CD4-positive, alpha-beta T cell treated with Interleukin-10 for 1 hour (primary cell): ENCODE data around the gene GPC6.
A peak's percentile ranks its signal among the peaks of the same experiment; 100 is the strongest.
"Not testable (repeated sequence)": the region's sequence is repeated elsewhere in the genome, so short reads cannot be mapped to it uniquely, and the experiment has no call there.

ENCODE experiments used
- DNase-seq: peaks from one replicate; pipeline ENCODE4 v3.0.0-alpha.2; 2020

The GPC6 gene

DNA sequence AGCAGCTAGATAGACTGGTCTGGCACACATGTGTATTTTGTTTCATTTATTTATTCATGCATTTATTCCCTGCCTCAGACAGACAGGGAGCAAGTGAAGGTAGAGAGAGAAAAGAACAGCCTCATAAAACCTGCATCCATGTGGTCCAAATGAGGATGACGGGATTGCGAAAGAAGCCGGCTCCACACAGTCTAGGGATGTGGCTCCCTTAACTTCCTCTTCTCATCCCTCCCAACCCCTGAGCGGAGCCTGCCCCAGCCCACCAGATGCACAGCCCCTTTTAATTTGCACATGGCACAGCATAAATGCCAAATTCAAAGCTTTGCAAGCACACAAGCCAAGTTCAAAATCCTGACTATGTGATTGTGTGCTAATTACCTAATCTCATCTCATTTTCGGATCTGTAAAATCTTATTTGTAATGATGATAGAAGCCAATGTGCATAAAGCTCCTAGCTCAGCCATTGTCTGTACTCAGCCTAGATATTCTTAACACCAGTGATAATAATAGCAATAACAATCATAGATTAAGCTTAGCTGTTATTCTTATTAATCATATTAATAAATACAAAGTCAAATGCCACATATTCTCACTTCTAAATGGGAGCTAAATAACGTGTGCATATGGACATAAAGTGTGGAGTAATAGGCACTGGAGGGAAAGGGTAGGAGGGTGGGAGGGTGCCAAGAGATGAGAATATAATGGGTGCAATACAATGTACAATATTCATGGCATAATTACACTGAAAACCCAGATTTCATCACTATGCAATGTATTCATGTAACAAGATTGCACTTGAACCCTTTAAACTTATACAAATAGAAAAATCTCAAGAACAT, 1096.5 kb downstream of the GPC6 start:
- DNase-seq = no peak

DNA sequence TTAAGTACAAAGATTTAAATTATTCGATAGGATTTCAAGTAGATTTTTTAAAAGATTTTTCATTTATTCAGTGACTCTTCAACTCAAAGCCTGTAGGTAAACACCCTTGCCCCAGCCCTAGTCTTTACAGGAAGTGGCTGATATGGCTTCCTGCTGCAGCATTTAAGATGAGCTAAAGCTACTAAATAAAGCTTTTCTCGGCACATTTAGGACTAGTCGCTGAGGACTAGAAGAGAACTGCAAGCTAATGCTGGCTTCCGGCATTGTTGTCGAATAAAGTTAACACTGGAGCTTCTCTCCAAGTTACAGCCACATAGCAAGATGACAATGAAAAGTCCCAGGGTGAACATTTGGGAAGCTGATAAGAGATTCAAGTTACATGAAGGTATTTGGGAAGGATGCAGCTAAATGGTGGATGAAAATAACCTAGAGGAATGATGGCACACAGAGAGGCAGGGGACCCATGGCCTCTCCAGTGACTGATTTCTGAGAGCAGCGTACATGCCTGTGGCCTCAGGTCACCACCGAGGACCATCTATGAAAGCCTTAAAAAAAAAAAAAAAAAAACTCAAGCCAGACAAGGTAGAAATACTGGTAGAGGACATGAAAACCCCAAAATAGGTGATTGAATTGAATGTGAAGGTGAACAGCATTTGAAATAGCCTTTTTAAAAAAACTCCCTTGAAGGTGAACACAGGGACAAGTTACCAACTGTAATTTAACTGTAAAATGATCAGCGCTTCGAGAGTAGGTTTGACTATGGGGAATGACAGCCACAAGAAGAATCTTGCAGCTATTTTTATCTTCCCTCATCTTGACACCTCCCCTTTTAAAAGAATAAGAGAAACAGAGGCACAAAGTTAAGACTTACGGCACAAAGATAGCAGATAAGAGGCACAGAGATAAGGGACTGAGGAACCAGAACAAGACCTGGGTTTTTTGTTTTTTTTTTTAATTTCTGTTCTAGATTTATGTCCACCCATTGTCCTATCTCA, 1097.5 kb downstream of the GPC6 start:
- peak; percentile 72 for DNase-seq

DNA sequence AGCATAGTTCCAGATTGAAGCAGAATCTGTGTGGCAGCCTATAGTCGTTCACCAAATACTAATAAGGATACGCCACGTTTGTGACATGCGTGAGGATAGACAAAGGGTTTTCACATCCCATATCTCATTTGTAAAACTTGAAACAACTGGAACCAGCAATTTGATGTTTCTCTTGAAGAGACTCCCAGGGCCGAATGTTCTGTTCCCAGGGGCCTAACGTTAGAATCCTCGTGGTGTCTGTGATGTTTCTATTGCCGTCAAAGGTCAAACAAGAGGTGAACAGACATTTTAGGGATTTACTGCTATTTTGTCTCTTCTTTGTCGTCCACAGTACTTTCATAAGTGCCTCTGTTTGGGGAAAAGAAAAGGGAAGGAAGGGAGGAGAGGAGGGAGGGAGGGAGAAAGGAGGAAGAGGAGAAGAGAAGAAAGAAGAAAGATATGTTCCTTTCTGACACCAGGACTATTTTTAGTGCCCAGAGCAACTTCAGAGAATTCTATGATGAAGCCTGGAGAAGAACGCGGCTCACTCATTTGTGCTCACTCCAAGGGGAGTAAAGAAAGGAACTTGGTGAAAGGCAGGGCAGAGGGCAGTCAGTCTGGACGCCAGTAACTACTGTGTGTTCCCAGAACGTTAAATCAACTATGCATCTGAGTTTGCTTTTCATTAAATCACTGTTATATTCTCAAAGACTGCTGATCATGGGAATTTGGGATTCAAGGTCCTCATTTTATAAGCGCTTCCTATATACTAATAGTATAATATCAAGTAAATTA, 1098.3 kb downstream of the GPC6 start:
- no peak for DNase-seq

DNA sequence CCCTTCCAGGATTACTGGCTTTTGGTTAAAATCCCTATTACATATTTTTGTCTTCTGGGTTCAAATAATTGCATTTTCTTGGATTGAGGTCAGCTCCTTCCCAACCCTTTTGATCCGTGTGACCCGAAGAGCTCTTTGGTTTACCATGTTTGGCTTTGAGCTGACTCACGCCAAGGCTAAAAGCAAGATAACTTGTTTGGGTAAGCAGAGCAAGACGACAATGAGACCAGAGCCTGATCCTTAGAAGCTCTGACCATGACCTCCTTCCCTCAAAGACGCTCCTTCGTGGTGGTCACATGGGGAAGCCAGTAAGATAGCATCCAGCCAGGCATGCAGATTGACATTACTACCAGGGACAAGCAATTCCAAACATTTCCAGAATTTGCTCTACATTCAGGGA, 1099.0 kb downstream of the GPC6 start:
- no peak for DNase-seq

DNA sequence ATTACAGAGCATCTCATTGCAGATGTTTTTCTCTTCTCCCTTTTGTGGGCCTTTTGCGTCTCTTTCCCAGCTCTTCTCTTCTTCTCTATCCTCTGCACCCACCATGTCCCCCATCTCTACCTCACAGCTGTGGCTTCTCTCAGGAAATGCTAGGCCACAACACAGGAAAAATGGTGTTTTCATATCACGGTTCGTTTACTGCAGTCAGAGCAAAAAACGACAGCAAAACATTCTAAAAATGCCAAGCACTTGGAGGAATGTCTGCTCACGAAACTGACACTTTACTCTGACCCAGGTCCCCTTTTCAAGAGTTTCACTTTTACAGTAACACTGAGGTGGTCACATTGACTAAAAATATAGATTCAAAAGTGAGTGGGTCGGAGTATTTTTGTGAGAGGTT, 1100.7 kb downstream of the GPC6 start:
- peak; percentile 33 for DNase-seq

DNA sequence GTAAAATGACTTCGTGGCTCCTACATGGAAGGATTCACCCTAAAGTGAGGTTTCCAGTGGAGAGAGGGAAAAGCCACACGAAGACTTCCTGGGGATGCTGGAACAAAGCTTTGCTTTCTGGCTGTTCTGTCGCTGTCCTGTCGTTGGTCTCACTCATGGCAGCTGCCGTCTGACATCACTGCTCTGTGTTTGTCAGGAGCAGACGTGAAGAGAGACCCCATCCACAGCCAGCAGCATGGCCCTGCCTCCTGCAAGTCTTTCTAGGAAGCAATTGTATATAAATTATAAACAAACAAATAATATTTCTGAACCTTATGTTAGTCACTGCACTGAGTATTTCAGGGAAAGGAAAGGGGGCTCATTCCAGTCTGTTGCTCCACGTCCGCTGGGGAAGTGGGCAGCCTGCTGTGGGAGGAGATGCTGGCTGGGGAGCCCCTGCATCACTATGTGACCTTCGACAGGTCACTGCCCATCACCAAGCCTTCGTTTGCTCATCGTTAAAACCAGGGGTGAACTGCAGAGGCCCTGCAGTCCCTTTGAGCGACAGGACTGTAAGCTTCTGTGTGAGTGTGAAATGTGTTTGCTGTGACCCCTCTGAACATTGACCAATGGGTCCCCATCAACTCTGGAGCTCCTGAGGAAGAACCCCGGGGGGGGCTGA, 1101.9 kb downstream of the GPC6 start:
- DNase-seq = no peak

DNA sequence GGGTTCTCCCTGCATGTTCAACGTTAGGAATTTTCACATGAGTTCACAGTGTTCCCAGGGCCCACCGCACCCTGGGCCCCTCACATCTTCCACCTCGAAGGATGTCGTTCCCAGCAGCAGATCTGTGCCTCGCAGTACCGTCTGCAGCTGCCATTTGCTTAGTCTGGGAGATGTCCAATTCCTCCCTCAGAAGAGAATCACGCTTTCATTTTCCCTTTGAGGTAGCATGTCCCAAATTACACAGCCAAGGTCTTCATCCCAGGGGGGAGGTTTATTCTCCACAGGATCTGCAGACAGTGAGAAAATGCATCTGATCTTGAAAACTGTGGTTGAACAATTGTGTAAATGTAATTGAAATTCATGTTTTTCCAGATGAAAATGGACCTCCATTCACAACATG, 1102.7 kb downstream of the GPC6 start:
- no peak for DNase-seq

DNA sequence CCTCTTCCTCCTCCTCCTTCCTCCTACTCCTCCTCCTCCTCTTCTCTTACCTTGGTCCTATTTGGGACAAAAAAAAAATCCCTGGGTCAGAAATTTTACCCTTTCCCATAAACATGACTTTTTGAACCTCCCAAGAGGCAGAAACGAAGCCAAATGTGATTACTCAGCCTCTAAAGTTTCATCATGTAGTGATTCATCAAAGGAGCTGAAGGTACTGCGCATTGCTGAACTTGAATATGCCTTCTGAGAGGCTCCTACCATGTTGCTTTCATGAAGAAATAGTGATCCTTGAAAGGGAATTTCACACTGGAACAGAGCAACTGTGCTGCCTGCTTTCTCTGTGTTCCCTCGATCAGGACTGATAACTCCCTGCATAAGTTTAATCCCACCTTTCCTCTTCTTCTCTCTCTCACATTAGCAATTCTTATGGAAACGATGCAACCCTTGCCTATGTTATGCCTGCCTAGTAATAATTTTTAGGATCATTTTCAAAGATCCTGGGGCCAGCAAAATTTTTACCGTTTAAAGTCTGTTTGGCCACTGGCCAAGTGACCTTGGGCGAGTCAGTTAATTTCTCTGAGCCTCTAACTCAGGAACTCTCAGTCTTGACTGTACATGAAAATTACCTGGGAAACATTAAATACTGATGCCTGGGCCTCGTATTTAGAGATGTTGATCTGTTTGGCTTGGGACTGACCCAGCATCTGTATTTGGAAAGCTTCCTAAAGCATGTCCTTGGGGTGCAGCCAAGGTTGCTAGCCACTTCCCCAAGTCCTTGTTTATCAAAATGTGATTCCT, 1103.3 kb downstream of the GPC6 start:
- DNase-seq = no peak

DNA sequence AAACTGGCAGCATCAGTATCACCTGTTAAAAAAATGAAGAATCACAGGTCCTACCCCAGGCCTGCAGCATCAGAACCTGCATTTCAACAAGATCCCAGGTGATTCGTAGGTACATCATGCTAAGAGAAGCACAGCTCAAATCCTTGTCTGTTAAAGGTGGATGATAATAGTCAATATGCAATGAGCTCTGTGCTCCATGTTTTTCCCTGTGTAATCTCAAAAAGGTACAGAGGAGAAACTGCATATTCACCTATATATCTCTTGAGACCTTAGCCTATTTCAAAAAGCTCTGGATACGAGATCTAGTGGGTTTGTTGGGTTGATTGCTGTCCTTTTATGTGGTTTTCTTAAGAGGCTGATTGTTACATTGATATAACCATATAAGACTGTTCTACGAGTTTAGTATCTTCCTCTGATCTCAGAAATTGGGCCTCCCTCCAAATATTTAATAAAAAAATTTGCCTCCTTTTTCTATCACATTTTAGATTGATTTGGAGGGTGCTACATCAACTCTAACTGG, 1104.0 kb downstream of the GPC6 start:
- peak; percentile 37 for DNase-seq

DNA sequence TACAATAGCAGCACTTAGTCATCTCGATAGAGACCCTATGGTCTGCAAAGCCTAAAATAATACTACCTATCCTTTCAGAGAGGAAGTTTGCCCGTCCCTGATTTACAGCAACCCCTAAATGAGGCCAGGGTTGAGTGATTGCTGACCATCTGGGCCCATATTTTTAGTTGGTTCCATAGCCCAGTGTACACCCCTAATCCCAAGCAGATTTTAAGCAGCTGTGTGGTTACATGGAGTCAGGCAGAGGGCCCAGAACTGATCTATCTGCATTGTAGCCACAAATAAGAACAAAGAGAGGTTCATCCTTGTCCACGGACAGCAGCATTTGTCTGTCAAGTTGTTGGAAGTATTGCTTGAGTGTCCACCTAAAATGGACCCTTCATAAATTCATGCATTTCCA, 1104.7 kb downstream of the GPC6 start:
- no peak for DNase-seq

DNA sequence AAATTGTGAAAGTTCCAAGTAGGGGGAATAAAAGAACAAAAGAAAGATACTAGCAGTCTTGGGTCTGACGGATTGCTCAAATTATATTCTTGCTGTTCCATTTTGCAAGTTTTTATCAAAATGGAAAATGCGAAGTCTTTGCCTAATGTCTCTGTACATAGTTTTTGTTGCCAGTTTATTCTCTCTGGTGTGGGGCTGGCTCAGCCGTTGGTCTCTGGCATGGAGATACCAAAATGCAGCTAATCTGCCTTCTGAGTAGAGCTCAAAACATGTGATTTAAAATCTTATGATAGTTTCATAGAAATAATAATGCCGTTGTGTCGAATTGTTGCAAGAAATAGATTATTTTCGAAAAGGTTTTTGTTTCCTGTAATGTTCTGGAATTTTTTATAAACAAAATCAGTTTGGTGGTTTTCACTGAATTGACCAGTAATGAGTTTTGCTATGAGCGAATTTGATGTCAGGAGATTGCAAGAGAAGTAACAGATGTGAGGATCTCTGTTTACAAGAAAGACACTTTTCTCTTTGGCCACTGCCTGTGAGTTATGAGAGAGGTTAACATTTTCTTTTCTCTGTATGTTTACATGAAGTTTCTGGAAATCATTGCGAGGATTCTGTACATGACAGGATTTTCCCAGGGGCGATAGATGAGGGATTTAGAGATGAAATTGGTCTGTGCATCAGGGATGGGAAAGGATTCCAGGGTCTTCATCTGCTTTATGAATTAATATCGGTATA, 1105.9 kb downstream of the GPC6 start:
- no peak for DNase-seq

DNA sequence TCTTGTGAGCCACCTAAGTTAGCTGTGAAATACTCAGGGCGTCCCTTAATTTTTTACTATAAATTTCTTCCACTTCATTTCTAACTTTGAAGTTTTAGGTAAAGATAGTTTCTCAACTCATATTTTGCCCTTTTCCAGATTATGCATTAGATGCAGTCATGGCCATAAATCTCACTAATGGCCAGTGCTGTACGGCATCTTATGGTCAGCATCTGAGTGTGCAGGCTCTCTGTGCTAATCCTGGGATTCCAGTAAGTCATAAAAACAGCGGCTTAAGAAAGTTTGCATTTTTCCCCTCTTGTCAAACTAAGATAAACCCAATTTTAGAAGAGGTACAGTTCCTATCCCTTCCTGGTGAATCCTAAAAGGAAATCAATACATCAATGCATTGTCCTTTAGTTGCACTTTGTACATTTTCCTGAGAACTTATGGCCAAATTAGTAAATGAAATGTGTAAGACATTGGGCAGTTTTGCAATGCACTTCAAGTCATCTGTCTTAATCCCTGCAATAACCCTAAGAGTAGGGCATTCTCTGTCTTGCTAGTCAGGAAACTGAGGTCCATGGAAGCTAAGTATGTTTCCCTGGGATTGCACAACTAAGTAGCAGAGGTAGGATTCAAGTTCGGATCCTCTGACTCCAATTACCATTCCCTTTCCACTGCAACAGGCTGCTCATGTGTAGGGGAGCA, 1106.7 kb downstream of the GPC6 start:
- DNase-seq = no peak

DNA sequence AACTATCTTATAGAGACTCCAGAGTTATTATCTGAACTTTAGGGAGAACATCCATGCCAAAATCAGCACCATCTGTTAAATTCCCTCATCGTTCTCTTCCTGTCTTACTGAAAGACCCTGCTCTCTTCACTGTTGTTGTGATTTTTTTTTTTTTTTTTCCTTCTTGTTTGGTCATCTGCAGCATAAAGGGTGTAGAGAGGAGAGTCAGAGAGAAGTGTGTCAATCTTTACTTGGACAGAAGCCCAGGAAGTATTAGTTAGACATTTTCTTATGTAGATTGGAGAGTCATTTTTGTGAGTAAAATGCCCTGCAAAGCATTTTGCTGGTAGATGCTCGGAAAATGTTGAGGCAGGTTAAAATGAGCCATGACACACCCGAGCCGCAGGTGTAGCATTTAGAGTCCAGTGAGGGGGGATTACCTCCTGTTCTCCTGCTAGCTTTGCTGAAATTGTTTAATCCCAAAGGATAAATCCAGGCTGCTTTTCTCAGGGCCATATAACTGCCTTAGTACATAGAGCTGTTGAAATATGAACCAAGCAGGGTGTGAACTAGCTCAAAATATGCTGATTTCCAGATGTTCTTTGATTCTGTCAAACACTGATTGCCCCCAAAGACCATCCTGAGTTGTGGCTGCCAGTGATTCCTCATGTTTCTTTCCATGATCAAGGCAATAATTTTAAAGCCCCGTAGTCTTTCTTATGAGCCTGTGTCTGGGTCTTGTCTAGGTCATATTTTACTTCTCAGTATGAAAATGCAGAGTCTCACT, 1109.3 kb downstream of the GPC6 start:
- DNase-seq = no peak

DNA sequence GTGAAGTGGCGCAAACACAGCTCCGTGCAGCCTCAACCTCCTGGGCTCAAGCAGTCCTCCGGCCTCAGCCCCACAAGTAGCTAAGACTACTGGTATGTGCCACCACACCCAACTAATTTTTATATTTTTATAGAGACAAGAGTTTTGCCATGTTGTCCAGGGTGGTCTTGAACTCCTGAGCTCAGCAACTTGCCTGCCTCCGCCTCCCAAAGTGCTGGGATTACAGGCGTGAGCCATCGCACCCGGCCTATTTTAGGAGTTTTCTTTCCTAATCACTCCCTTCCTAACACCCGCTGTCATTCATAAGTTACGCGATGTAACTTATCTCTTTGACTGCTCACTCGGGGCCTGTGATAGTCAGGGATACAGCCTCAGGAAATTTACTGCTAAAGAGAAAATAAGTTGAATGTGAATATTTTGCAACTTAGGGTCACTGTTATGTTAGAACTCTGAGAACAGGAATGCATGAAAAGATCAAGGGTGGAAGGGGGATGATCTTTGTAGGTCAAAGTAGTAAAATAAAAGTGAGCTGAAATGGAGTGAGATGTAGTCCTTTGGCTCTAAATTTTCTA, 1112.6 kb downstream of the GPC6 start:
- DNase-seq = no peak

DNA sequence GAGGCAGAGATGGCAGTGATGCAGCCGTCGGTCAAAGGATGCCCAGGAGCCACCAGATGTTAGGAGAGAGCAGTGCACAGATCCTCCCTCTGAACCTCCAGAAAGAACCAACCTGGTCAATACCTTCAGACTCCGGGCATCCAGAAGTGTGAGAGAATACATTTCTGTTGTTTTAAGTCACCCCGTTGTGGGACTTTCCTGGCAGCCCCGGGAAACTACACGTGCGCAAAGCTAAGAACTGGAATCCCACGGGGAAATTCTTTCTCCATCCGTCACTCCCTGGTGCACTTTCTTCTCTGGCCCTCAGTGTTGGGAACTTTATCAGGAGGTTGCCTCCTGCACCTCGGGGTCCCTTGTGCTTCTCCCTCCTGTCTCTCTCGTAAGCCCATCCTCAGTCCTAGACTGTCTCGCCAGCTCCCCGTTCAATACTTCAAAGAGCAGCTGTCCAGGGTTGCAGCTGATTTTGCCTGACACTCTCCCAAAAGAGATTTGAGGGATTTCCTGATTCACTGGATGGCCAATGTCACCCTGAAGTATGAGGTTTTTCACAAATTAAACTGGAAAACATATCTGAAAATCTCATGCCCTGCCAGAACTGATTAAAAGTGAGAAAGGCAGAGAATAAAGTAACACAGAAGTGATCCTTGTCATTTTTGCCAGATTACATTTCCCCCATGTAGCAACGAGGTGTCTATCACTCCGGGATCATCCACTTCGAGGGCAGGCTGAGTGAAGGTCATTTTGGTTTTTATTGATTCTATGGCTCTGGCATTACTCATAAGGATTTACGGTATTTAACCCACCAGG, 1116.0 kb downstream of the GPC6 start:
- DNase-seq = no peak

DNA sequence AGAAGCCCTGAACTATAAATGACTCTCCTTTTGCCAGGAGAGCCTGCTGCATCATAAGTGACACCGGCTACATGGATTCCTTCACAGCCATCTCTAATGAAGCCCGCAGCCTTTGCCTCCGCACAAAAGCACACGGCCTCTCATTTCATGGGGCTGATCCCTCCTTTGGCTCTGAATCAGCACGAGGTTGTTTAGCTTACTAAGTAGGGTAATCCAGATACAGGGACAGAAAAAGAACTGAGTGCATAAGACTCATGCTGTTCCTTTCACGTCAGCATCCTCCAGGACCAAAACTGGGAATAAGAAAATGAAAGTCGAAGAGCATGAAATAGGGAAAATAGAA, 1116.6 kb downstream of the GPC6 start:
- DNase-seq = no peak

DNA sequence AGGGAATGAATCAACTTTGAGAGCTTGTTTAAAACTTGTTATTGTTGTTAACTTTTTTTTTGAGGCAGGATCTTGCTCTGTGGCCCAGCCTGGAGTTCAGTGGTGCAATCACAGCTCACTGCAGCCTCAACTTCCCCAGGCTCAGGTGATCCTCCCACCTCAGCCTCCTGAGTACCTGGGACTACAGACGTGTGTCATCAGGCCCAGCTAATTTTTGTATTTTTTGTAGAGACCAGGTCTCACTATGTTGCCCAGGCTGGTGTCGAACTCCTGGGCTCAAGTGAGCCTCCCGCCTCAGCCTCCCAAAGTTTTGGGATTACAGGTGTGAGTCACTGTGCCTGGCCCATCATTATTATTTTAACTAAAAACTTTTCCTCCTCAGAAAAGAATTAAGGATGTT, 1117.1 kb downstream of the GPC6 start:
- DNase-seq = not testable (repeated sequence)
